ENCODE results near the gene ATG3. TPM values are rescaled to one million over a fixed set of nuclear protein-coding genes. Genes with fewer than 3 reads are reported as not detected.

Gene ATG3
- total RNA-seq, 2 experiments from 2014 or later = 84.6 to 109 TPM

DNA sequence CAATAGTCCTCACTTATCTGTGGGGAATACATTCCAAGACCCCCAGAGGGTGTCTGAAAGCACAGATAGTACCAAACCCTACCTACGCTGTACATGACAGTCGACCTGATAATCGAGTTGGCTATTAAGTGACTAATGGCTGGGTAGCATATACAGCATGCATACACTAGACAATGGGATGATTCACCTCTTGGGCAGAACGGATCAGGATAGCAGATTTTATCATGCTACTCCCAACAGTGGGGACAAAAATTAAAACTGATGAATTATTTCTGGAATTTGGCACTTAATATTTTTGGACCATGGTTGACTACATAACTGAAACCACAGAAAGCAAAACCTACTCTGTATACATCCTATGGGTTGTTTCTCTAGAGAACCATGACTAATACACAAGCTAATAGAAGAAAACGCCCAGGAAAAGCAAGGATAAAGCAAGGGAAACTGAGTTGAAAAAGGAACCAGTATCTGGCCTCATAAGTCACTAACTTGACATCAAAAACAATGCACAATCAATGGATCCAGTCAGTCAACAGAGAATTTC is 15.5 kb downstream of the ATG3 start:
- Histone ChIP-seq H2AFZ (ENCODE audit: low read length) (no peak overlapping the region), H3K9me3 (ENCODE audit: low read length) (peaks cover 17% of the 10 kb centered on the region; the same call in 1 of the 2 replicates), H3K27ac (ENCODE audit: low read depth, low read length, poor library complexity, severe bottlenecking) (no peak overlapping the region), H3K79me2 (ENCODE audit: insufficient read depth, low read depth, low read length) (peaks cover 27% of the 10 kb centered on the region; the same call in 1 of the 2 replicates), H3K4me1 (ENCODE audit: insufficient read depth, low read length, poor library complexity, severe bottlenecking) (no peaks in the 10 kb centered on the region), H3K4me2 (ENCODE audit: low read length) (no peak overlapping the region), H4K20me1 (ENCODE audit: insufficient read depth, low read length) (no peaks in the 10 kb centered on the region), H3K9me2 (ENCODE audit: insufficient read depth, low read length) (no peaks in the 10 kb centered on the region), H3K36me3 (ENCODE audit: insufficient read depth, low read length) (peaks cover 100% of the 10 kb centered on the region), H3K4me3 (ENCODE audit: low read depth, low read length, poor library complexity, severe bottlenecking) (no peak overlapping the region)
- no peak for DNase-seq (ENCODE audit: low spot score)
- intact Hi-C loops (cut with micrococcal nuclease; ENCODE audit: unreplicated experiment) = no loop called here
- POLR2A ChIA-PET = interaction anchor here (1.1 to 1.7 kb wide), 2 partner anchors 8 to 16 kb away, joined by 5 read pairs; partner anchors contain the start of genes ATG3 and SLC35A5
- no TSS peak for BruUV-seq (replicated peaks)
- no peak for TF ChIP-seq EZH2phosphoT487 (IDR thresholded peaks at IDR 0.05; ENCODE audit: borderline replicate concordance, low read depth, low read length)
- TF ChIP-seq, protein P1, sequence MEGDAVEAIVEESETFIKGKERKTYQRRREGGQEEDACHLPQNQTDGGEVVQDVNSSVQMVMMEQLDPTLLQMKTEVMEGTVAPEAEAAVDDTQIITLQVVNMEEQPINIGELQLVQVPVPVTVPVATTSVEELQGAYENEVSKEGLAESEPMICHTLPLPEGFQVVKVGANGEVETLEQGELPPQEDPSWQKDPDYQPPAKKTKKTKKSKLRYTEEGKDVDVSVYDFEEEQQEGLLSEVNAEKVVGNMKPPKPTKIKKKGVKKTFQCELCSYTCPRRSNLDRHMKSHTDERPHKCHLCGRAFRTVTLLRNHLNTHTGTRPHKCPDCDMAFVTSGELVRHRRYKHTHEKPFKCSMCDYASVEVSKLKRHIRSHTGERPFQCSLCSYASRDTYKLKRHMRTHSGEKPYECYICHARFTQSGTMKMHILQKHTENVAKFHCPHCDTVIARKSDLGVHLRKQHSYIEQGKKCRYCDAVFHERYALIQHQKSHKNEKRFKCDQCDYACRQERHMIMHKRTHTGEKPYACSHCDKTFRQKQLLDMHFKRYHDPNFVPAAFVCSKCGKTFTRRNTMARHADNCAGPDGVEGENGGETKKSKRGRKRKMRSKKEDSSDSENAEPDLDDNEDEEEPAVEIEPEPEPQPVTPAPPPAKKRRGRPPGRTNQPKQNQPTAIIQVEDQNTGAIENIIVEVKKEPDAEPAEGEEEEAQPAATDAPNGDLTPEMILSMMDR (conservative IDR thresholded peaks at IDR 0.05; ENCODE audit: low read length) = no peak
- CTCF ChIA-PET (ENCODE audit: unreplicated experiment) = no interaction called here

DNA sequence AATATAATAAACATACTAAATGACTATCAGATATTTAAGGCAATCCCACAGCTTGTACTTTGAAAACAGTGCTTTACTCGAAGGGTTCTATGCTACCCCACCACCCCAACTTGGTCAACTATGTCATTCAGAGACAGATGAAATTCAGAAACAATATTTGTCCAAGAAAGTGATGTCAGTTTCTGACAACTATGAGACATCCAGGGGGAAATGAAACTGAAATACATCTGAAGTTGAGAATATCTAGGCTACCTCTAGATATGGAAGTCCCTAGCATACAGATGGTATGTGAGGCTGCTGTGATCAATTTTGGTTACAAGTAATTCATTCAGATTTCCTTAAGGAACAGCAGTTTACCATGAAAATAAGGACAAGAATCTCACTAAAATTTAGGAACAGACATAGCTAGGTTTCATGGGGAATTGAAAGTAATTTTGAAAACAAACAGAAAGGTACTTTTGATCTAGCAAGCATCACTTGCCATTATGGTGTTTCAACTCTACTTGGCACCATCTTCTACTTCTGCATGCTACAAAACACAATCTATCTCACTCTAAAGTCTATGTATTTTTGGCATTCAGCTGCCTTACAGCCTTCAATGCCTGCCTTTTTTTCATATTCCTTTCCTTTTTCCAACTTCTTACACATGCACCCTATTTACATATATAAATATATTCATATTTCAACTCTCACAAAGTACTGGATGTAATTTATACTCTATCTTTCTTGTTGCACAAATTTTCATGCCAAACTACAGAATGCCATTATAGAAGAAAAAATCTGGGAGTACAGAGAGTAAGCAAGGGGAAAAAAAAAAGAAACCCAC is 21.7 kb downstream of the ATG3 start:
- H4K20me1 ChIP-seq (ENCODE audit: insufficient read depth, low read length) = no peaks in the 10 kb centered on the region
- H3K27ac ChIP-seq (ENCODE audit: low read depth, low read length, poor library complexity, severe bottlenecking) = no peak overlapping the region
- H2AFZ ChIP-seq (ENCODE audit: low read length) = no peak overlapping the region
- H3K9me2 ChIP-seq (ENCODE audit: insufficient read depth, low read length) = no peaks in the 10 kb centered on the region
- CTCF ChIA-PET (ENCODE audit: unreplicated experiment) = no interaction called here
- no peaks in the 10 kb centered on the region for H3K9me3 ChIP-seq (ENCODE audit: low read length)
- POLR2A ChIA-PET = no interaction called here
- peaks cover 97% of the 10 kb centered on the region for H3K36me3 ChIP-seq (ENCODE audit: insufficient read depth, low read length)
- no peak overlapping the region for H3K4me2 ChIP-seq (ENCODE audit: low read length)
- peaks cover 5% of the 10 kb centered on the region for H3K4me1 ChIP-seq (ENCODE audit: insufficient read depth, low read length, poor library complexity, severe bottlenecking)
- no peak for TF ChIP-seq EZH2phosphoT487 (IDR thresholded peaks at IDR 0.05; ENCODE audit: borderline replicate concordance, low read depth, low read length)
- TF ChIP-seq, protein P1 (conservative IDR thresholded peaks at IDR 0.05; ENCODE audit: low read length) = no peak
- H3K4me3 ChIP-seq (ENCODE audit: low read depth, low read length, poor library complexity, severe bottlenecking) = no peak overlapping the region
- intact Hi-C loops (cut with micrococcal nuclease; ENCODE audit: unreplicated experiment) = no loop called here
- DNase-seq (ENCODE audit: low spot score) = no peak
- BruUV-seq (replicated peaks) = no TSS peak
- peaks cover 6% of the 10 kb centered on the region; the same call in 1 of the 2 replicates for H3K79me2 ChIP-seq (ENCODE audit: insufficient read depth, low read depth, low read length)
